GM12801 (cell line): ENCODE measurements around the gene SMIM29.

Experiments
- TF ChIP-seq, protein P1 (sequence below): IDR thresholded peaks from one replicate; pipeline ENCODE4 v1.5.1; 2011; ENCODE audit warnings: control low read depth; ENCODE audit not compliant: insufficient read length; ENCODE audit errors: extremely low read depth

SMIM29 gene

DNA sequence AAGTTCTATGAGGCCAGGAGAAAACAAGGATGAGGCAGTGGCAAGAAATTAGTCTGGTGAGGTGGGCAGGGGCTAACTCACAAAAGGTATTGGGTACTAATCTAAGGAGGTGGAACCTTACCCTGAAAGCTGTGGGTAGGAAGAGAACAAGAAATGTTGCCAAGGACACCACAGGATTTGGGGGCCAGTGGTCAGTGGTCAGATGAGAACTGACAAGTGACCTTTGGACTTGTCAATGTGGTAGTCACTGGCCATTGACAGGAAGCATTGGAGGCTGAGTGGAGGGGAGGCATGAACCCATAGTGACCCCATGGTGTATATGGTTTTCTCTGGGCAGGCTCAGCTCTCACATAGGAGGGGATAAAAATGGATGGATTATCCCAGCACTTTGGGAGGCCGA is 25.3 kb upstream of the SMIM29 start:
- TF ChIP-seq, protein P1, sequence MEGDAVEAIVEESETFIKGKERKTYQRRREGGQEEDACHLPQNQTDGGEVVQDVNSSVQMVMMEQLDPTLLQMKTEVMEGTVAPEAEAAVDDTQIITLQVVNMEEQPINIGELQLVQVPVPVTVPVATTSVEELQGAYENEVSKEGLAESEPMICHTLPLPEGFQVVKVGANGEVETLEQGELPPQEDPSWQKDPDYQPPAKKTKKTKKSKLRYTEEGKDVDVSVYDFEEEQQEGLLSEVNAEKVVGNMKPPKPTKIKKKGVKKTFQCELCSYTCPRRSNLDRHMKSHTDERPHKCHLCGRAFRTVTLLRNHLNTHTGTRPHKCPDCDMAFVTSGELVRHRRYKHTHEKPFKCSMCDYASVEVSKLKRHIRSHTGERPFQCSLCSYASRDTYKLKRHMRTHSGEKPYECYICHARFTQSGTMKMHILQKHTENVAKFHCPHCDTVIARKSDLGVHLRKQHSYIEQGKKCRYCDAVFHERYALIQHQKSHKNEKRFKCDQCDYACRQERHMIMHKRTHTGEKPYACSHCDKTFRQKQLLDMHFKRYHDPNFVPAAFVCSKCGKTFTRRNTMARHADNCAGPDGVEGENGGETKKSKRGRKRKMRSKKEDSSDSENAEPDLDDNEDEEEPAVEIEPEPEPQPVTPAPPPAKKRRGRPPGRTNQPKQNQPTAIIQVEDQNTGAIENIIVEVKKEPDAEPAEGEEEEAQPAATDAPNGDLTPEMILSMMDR = no peak

DNA sequence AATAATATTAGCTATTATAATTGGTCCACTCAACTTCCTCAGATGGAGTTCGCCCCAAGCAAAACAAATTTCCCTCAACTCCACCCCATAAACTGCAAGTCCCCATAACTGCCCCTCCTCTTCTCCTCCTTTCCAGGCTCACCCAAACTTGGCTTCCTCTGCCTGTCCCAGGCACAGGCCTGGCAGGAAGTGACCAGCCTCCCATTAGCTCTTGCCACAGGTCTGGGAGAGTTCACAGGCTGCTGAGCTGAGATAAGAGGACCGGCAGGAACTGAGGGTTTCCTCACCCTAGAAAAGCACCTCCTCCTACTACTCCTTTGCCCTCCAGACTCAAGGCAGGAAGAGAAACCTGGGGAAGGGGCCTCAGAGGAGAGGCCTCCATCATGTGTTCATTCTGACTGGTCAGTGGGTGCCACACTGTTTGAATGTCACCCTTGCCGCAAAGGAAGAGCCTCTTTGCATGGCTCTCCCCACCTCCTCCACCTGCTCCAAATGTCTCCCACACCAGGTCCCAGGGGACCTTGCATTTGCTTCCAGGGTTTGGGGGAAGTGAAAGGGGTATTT is 24.5 kb upstream of the SMIM29 start:
- TF ChIP-seq, protein P1 = no peak

DNA sequence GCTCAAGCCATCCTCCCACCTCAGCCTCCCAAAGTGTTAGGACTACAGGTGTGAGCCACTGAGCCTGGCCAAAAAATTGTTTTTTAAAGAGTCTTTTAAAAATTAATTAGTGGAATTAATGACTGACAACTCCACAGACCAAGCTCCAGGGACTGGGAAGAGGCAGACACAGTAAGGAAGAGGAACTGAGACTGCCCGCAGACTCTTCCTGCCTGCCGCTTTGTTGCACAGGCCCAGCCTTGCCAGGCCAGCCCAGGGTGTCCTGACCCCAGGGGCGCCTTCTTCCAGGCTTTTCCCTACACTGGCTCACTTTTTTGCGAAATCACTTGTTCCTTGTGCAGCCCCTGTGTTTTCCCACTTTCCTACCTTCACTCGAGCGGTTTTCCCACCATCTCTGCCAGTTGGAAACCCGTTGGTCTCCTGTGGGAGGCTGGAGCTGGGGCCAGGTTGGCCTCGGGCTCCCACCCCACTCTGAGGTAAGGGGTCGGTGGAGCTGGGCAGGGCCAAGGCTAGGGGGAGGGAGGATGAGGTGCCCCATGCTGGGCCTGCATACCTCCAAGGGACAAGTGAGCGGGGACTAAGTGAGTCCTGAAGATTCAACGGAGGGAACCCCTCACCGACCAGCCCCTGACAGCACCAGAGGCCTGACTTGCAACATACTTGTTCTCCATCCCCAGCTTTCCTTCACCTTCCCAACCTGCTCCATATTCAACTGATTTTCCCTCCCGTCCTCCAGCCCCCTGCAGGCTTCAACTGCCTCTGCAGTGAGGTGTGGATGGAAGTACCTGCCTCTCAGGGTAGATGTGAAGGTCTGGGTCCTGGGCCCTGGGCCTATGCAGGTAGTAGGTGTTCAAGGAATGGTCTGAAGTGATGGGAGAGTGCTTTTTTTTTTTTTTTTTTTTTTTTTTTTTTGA is 23.5 kb upstream of the SMIM29 start:
- TF ChIP-seq, protein P1 = no peak

DNA sequence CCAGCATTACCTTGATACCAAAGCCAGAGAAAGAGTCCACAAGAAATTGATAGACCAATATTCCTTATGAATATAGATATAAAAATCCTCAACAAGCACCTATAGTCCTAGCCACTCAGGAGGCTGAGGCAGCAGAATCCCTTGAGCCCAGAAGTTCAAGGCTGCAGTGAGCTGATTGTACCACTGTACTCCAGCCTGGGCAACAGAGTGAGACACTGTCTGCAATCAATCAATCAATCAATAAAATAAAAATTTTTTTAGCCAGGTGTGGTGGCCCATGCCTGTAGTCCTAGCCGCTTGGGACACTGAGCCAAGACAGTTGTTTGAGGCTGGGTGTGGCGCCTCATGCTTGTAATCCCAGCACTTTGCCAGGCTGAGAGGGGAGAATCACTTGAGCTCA is 18.9 kb upstream of the SMIM29 start:
- TF ChIP-seq, protein P1 = no peak

DNA sequence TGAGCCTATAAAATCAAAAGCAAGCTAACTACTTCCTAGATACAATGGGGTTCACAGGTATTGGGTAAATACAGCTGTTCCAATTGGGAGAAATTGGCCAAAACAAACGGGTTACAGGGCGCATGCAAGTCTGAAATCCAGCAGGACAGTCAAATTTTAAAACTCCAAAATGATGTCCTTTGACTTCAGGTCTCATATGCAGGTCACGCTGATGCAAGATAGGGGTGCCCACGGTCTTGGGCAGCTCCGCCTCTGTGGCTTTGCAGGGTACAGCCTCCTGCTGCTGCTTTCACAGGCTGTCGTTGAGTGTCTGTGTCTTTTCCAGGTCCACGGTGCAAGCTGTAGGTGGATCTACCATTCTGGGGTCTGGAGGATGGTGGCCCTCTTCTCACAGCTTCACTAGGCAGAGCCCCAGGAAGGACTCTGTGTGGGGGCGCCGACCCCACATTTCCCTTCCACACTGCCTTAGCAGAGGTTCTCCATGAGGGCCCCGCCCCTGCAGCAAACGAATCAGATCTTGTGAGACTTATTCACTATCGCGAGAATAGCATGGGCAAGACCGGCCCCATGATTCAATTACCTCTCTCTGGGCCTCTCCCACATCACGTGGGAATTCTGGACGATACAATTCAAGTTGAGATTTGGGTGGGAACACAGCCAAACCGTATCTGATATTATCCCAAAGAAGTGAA is 11.9 kb upstream of the SMIM29 start:
- TF ChIP-seq, protein P1 = no peak

DNA sequence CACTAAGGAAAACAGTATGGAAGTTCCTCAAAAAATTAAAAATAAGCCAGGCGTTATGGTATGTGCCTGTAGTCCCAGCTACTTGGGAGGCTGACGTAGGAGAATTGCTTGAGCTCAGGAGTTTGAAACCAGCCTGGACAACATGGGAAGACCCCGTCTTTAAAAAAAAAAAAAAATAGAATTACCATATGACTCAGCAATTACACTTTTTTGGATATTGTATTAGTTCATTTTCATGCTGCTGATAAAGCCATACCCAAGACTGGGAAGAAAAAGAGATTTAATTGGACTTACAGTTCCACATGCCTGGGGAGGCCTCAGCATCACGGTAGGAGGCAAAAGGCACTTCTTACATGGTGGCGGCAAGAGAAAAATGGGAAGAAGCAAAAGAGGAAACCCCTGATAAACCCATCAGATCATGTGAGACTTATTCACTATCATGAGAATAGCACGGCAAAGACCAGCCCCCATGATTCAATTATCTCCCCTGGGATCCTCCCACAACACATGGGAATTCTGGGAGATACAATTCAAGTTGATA is 10.8 kb upstream of the SMIM29 start:
- TF ChIP-seq, protein P1 = no peak
